Astrocyte (in vitro differentiated cells and primary cell): ENCODE results near the gene GNB2.

Experiments
- EZH2 ChIP-seq: IDR thresholded peaks from 2 replicates; pipeline ENCODE4 v1.6.1; 2012; ENCODE audit warnings: mild to moderate bottlenecking, low read length, inconsistent platforms; ENCODE audit not compliant: insufficient read depth
- TF ChIP-seq, protein P1 (sequence below): IDR thresholded peaks from 2 replicates; pipeline ENCODE4 v1.5.1; 2011; ENCODE audit warnings: low read depth, mild to moderate bottlenecking, inconsistent platforms, low read length, moderate library complexity; ENCODE audit not compliant: insufficient read depth

DNA sequence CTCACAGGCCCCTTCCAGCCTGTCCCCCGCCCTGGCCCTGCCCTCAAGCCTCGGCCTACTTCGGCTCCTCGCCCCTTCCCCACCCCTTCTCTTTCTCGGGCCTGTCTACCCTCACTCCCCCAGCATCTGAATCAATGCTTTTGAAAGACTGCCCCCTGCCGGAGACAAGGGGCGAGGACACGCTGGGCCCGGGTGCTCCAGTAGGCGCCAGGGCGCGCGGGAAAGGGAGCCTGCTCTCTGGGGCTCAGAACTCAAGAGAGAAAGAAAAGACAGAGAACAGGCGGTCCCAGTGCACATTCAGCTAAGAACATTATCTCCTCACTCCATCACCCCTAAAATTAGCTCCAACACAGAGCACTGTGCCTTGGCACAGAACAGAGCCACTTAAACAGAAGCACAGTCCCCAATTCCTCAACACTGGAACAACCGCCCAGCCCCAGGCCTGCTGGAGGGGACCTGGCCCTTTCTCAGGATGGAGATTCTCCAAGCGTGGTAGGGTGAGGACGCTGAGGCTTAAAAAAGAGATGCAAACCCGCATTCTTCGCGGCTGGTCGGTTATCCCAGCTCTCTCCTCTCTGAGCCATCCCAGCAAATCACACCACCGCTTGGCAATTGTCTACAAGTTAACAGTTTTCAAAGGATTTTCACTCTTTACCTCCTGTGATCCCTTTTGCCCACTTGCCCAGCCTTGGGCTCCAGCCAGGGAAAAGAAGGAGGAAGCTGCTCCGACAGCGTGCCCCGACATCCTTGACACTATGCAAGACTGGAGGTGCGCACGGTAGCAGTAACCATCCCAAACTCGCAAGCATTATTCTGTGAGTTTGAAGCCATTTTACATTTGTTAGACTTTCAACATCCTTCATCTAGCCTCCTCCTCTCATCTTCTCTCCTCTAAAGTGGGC is 18.4 kb downstream of the GNB2 start:
- TF ChIP-seq, protein P1, sequence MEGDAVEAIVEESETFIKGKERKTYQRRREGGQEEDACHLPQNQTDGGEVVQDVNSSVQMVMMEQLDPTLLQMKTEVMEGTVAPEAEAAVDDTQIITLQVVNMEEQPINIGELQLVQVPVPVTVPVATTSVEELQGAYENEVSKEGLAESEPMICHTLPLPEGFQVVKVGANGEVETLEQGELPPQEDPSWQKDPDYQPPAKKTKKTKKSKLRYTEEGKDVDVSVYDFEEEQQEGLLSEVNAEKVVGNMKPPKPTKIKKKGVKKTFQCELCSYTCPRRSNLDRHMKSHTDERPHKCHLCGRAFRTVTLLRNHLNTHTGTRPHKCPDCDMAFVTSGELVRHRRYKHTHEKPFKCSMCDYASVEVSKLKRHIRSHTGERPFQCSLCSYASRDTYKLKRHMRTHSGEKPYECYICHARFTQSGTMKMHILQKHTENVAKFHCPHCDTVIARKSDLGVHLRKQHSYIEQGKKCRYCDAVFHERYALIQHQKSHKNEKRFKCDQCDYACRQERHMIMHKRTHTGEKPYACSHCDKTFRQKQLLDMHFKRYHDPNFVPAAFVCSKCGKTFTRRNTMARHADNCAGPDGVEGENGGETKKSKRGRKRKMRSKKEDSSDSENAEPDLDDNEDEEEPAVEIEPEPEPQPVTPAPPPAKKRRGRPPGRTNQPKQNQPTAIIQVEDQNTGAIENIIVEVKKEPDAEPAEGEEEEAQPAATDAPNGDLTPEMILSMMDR, result peak; percentile 64
- TF ChIP-seq EZH2, result no peak
